Measurements from ENCODE around the gene PPP4C.
A peak's percentile ranks its signal among the peaks of the same experiment; 100 is the strongest.

PPP4C gene

DNA sequence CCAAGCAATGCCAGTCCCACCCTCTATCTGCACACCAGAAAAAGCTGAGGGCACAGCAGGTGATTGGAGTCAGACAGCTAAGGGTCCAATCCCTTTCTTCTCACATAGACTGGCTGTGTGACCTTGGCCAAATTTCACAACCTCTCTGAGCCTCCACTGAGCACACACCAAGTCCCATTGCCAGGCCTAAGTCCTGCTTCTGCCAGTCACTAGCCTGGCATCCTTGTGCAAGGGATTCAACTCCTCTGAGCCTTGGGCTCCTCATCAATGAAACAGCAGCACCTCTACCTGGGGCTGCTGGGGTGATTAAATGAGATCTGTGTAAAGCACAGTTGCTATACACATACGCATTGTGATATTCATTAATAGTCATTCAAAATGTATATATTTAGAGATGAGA lies 29.2 kb upstream of the PPP4C start:
- H3K4me2 ChIP-seq (ENCODE audit: low read depth, low read length, poor library complexity, severe bottlenecking), result no peak overlapping the region

GRCh38 chr16:30049871-30050270 lies 25.9 kb upstream of the PPP4C start:
- TF ChIP-seq, protein P1, sequence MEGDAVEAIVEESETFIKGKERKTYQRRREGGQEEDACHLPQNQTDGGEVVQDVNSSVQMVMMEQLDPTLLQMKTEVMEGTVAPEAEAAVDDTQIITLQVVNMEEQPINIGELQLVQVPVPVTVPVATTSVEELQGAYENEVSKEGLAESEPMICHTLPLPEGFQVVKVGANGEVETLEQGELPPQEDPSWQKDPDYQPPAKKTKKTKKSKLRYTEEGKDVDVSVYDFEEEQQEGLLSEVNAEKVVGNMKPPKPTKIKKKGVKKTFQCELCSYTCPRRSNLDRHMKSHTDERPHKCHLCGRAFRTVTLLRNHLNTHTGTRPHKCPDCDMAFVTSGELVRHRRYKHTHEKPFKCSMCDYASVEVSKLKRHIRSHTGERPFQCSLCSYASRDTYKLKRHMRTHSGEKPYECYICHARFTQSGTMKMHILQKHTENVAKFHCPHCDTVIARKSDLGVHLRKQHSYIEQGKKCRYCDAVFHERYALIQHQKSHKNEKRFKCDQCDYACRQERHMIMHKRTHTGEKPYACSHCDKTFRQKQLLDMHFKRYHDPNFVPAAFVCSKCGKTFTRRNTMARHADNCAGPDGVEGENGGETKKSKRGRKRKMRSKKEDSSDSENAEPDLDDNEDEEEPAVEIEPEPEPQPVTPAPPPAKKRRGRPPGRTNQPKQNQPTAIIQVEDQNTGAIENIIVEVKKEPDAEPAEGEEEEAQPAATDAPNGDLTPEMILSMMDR (IDR thresholded peaks at IDR 0.05; ENCODE audit: insufficient read depth, low read length, poor library complexity, severe bottlenecking), result no peak
- TF ChIP-seq EZH2phosphoT487 (conservative IDR thresholded peaks at IDR 0.05; ENCODE audit: low read length), result no peak
- H3K27ac ChIP-seq (ENCODE audit: low read depth, low read length), result no peak overlapping the region
- no peaks in the 10 kb centered on the region for H3K79me2 ChIP-seq (ENCODE audit: insufficient read depth, low read length)
- H4K20me1 ChIP-seq (ENCODE audit: low read depth, low read length), result no peaks in the 10 kb centered on the region
- no peaks in the 10 kb centered on the region for H3K36me3 ChIP-seq (ENCODE audit: low read length)
- H3F3A ChIP-seq (ENCODE audit: insufficient read depth), result no peaks in the 10 kb centered on the region; the same call in 1 of the 2 replicates
- H3K4me2 ChIP-seq (ENCODE audit: low read depth, low read length, poor library complexity, severe bottlenecking), result no peak overlapping the region
- no peaks in the 10 kb centered on the region for H3K9me2 ChIP-seq (replicated peaks; ENCODE audit: insufficient read depth, low read length)
- no peaks in the 10 kb centered on the region for H3K9me3 ChIP-seq (ENCODE audit: insufficient read depth, low read length)
- no peak overlapping the region for H3K9ac ChIP-seq (ENCODE audit: low read length)
- H3K27me3 ChIP-seq (ENCODE audit: low read length), result no peaks in the 10 kb centered on the region
- no peak overlapping the region for H3K4me3 ChIP-seq (ENCODE audit: insufficient read depth, low read length, poor library complexity, severe bottlenecking)
- no peak overlapping the region for H2AFZ ChIP-seq (ENCODE audit: low read depth, low read length, severe bottlenecking)

More for the DNA sequence above, 29.2 kb upstream of the PPP4C start:
- Histone ChIP-seq H3K27ac (ENCODE audit: low read depth, low read length) (no peak overlapping the region), H3K9me2 (replicated peaks; ENCODE audit: insufficient read depth, low read length) (no peaks in the 10 kb centered on the region), H3K36me3 (ENCODE audit: low read length) (no peaks in the 10 kb centered on the region), H3K9ac (ENCODE audit: low read length) (no peak overlapping the region), H2AFZ (ENCODE audit: low read depth, low read length, severe bottlenecking) (no peak overlapping the region), H3K4me3 (ENCODE audit: insufficient read depth, low read length, poor library complexity, severe bottlenecking) (no peak overlapping the region), H3K27me3 (ENCODE audit: low read length) (no peaks in the 10 kb centered on the region), H3K79me2 (ENCODE audit: insufficient read depth, low read length) (no peaks in the 10 kb centered on the region), H4K20me1 (ENCODE audit: low read depth, low read length) (no peaks in the 10 kb centered on the region), H3K9me3 (ENCODE audit: insufficient read depth, low read length) (no peaks in the 10 kb centered on the region), H3F3A (ENCODE audit: insufficient read depth) (no peaks in the 10 kb centered on the region)
- TF ChIP-seq EZH2phosphoT487 (conservative IDR thresholded peaks at IDR 0.05; ENCODE audit: low read length), result no peak
- TF ChIP-seq, protein P1 (IDR thresholded peaks at IDR 0.05; ENCODE audit: insufficient read depth, low read length, poor library complexity, severe bottlenecking), result no peak

GRCh38 chr16:30051518-30051917 lies 24.3 kb upstream of the PPP4C start:
- no peaks in the 10 kb centered on the region for H3K9me3 ChIP-seq (ENCODE audit: insufficient read depth, low read length)
- H3K9ac ChIP-seq (ENCODE audit: low read length), result peak overlapping the region; percentile 9; the same call in 1 of the 2 replicates
- no peak overlapping the region for H3K4me3 ChIP-seq (ENCODE audit: insufficient read depth, low read length, poor library complexity, severe bottlenecking)
- no peaks in the 10 kb centered on the region for H3K9me2 ChIP-seq (replicated peaks; ENCODE audit: insufficient read depth, low read length)
- H3K79me2 ChIP-seq (ENCODE audit: insufficient read depth, low read length), result no peaks in the 10 kb centered on the region
- peak overlapping the region; percentile 97 for H3K4me2 ChIP-seq (ENCODE audit: low read depth, low read length, poor library complexity, severe bottlenecking)
- no peaks in the 10 kb centered on the region for H3K36me3 ChIP-seq (ENCODE audit: low read length)
- H4K20me1 ChIP-seq (ENCODE audit: low read depth, low read length), result no peaks in the 10 kb centered on the region
- no peak for TF ChIP-seq EZH2phosphoT487 (conservative IDR thresholded peaks at IDR 0.05; ENCODE audit: low read length)
- TF ChIP-seq, protein P1 (IDR thresholded peaks at IDR 0.05; ENCODE audit: insufficient read depth, low read length, poor library complexity, severe bottlenecking), result no peak
- no peaks in the 10 kb centered on the region; the same call in 1 of the 2 replicates for H3F3A ChIP-seq (ENCODE audit: insufficient read depth)
- H2AFZ ChIP-seq (ENCODE audit: low read depth, low read length, severe bottlenecking), result no peak overlapping the region
- H3K27me3 ChIP-seq (ENCODE audit: low read length), result no peaks in the 10 kb centered on the region
- H3K27ac ChIP-seq (ENCODE audit: low read depth, low read length), result no peak overlapping the region

Data from SU-DHL-6 (cell line).